ENCODE data around the gene DOCK3.

DNA sequence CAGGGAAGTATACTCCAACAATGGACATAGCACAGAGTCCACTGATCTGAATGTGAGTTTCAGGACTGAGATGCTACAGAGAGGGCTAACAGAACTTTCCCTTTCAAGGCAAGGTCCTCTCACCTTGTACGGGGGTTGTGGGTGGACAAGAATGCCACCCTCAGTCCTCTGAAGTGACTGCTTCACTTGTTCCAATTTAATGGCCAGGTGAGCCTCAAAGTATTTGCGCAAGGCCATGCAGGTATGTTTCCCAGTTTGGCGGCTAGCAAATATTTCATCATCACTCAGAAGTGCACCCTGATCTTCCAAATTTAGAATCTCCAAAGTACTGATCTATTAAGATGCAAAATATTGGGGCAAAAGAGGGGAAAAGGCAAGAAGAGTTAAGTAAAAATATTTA lies 754.4 kb downstream of the DOCK3 start:
- TF ChIP-seq POLR2A (IDR thresholded peaks at IDR 0.05; ENCODE audit: low read depth, low read length) (no peak), TAF1 (IDR thresholded peaks at IDR 0.05; ENCODE audit: low read depth, low read length) (no peak), POLR2AphosphoS5 (IDR thresholded peaks at IDR 0.05; ENCODE audit: low read depth, low read length) (no peak), PAX5 (IDR thresholded peaks at IDR 0.05; ENCODE audit: insufficient read depth, low read length, severe bottlenecking) (no peak)

All from GM12891 (cell line).